ENCODE measurements around the gene INKA1.
"Not testable (repeated sequence)": the region's sequence is repeated elsewhere in the genome, so short reads cannot be mapped to it uniquely, and the experiment has no call there.

The INKA1 gene

GRCh38 chr3:49805367-49805782 lies 2.3 kb downstream of the INKA1 start:
- H3K4me3 ChIP-seq = no peak overlapping the region

GRCh38 chr3:49805897-49806701 lies 3.0 kb downstream of the INKA1 start:
- H3K4me3 ChIP-seq = no peak overlapping the region

More at GRCh38 chr3:49805367-49805782, 2.3 kb downstream of the INKA1 start:
- peak overlapping the region in 20 of 21 experiments; percentile 60 to 97 (median 88) for H3K27ac ChIP-seq

GRCh38 chr3:49806850-49807249 lies 3.8 kb downstream of the INKA1 start:
- no peak overlapping the region for H3K4me3 ChIP-seq
- H3K27ac ChIP-seq = peak overlapping the region in 18 of 21 experiments; percentile 53 to 97 (median 88)

More at GRCh38 chr3:49805897-49806701, 3.0 kb downstream of the INKA1 start:
- H3K27ac ChIP-seq = peak overlapping the region in 20 of 21 experiments; percentile 60 to 97 (median 88)

- H3K27ac ChIP-seq = peak overlapping the region in 18 of 21 experiments; percentile 4 to 97 (median 73)
- no peak overlapping the region for H3K4me3 ChIP-seq
These were observed 4.5 kb downstream of the INKA1 start for GRCh38 chr3:49807431-49808114.

- Histone ChIP-seq H3K27ac (peak overlapping the region in 20 of 21 experiments; percentile 65 to 93 (median 80)), H3K4me3 (peak overlapping the region; percentile 23 to 52 (median 40))
These were observed 9.9 kb downstream of the INKA1 start for GRCh38 chr3:49812916-49813496.

GRCh38 chr3:49813497-49814174 lies 10.6 kb downstream of the INKA1 start, which contains the start of gene UBA7:
Gene UBA7 (minus strand): TSS chr3:49813953. CDS start chr3:49813787, 166 bp downstream.
- peak within 1 kb of the TSS in 20 of 21 experiments; percentile 65 to 93 (median 80) for H3K27ac ChIP-seq
- peak within 1 kb of the TSS; percentile 23 to 52 (median 40) for H3K4me3 ChIP-seq

GRCh38 chr3:49823131-49823530 lies 20.1 kb downstream of the INKA1 start:
- H3K27ac ChIP-seq, H3K4me3 ChIP-seq: not testable (repeated sequence)

GRCh38 chr3:49826016-49826415 lies 23.0 kb downstream of the INKA1 start:
- Histone ChIP-seq H3K4me3 (no peak overlapping the region), H3K27ac (no peak overlapping the region)

- Histone ChIP-seq H3K27ac (no peak overlapping the region), H3K4me3 (no peak overlapping the region)
These were observed 28.3 kb downstream of the INKA1 start for GRCh38 chr3:49831341-49831740.

- H3K4me3 ChIP-seq = no peak overlapping the region
- H3K27ac ChIP-seq = peak overlapping the region in 1 of 21 experiments; percentile 26
These were observed 36.2 kb downstream of the INKA1 start for GRCh38 chr3:49839193-49839809.

- no peak overlapping the region for H3K27ac ChIP-seq
These were observed 37.3 kb downstream of the INKA1 start for GRCh38 chr3:49840388-49840787.

GRCh38 chr3:49841126-49841696 lies 38.1 kb downstream of the INKA1 start:
- H3K4me3 ChIP-seq = no peak overlapping the region
- H3K27ac ChIP-seq = no peak overlapping the region

More at GRCh38 chr3:49840388-49840787, 37.3 kb downstream of the INKA1 start:
- no peak overlapping the region for H3K4me3 ChIP-seq

- no peak overlapping the region for H3K4me3 ChIP-seq
- H3K27ac ChIP-seq = no peak overlapping the region
These were observed 38.7 kb downstream of the INKA1 start for GRCh38 chr3:49841806-49842205.

GRCh38 chr3:49842843-49843517 lies 39.9 kb downstream of the INKA1 start:
- no peak overlapping the region for H3K27ac ChIP-seq

GRCh38 chr3:49844464-49845183 lies 41.6 kb downstream of the INKA1 start:
- Histone ChIP-seq H3K27ac (no peak overlapping the region), H3K4me3 (no peak overlapping the region)

More at GRCh38 chr3:49842843-49843517, 39.9 kb downstream of the INKA1 start:
- no peak overlapping the region for H3K4me3 ChIP-seq

- no peak overlapping the region for H3K27ac ChIP-seq
- H3K4me3 ChIP-seq = no peak overlapping the region
These were observed 42.6 kb downstream of the INKA1 start for GRCh38 chr3:49845694-49846093.

Data from skin epidermis (tissue), 12 donors.